Activated naive CD8-positive, alpha-beta T cell treated with anti-CD3 and anti-CD28 coated beads, Interleukin-2, amount 50 U/mL, for 16 hours (primary cell): ENCODE measurements around the gene CDCA8.
"Not testable (repeated sequence)": the region's sequence is repeated elsewhere in the genome, so short reads cannot be mapped to it uniquely, and the experiment has no call there.

ENCODE experiments used
- DNase-seq: peaks from one replicate; pipeline ENCODE4 v3.0.0-alpha.2; 2020; ENCODE audit warnings: low read depth, low spot score

CDCA8 gene

GRCh38 chr1:37672136-37672870, 20.0 kb upstream of the CDCA8 start:
- no peak for DNase-seq

GRCh38 chr1:37673920-37674319, 18.4 kb upstream of the CDCA8 start:
- DNase-seq, result no peak

GRCh38 chr1:37676281-37677142, 15.8 kb upstream of the CDCA8 start:
- no peak for DNase-seq

- no peak for DNase-seq
Observed at GRCh38 chr1:37677143-37677439, 15.2 kb upstream of the CDCA8 start.

GRCh38 chr1:37677808-37678207, 14.5 kb upstream of the CDCA8 start:
- DNase-seq, result no peak

GRCh38 chr1:37680933-37681332, 11.4 kb upstream of the CDCA8 start:
- DNase-seq, result no peak

- DNase-seq, result peak; percentile 47
Observed at GRCh38 chr1:37682334-37682987, 9.9 kb upstream of the CDCA8 start.

- not testable (repeated sequence) for DNase-seq
Observed at GRCh38 chr1:37684182-37684581, 8.1 kb upstream of the CDCA8 start.

- no peak for DNase-seq
Observed at GRCh38 chr1:37685722-37686121, 6.6 kb upstream of the CDCA8 start.

- DNase-seq, result not testable (repeated sequence)
Observed at GRCh38 chr1:37687764-37688163, 4.6 kb upstream of the CDCA8 start.

GRCh38 chr1:37688926-37689325, 3.4 kb upstream of the CDCA8 start:
- DNase-seq, result no peak

- DNase-seq, result no peak
Observed at GRCh38 chr1:37691497-37692077, 729 bp upstream of the CDCA8 start.

- no peak for DNase-seq
Observed at GRCh38 chr1:37692834-37693175, 489 bp downstream of the CDCA8 start.

GRCh38 chr1:37697090-37697489, 4.8 kb downstream of the CDCA8 start:
- no peak for DNase-seq

- DNase-seq, result no peak
Observed at GRCh38 chr1:37697737-37698136, 5.4 kb downstream of the CDCA8 start.

GRCh38 chr1:37699147-37699546, 6.8 kb downstream of the CDCA8 start:
- DNase-seq, result no peak

GRCh38 chr1:37701051-37701450, 8.7 kb downstream of the CDCA8 start:
- no peak for DNase-seq

GRCh38 chr1:37703061-37703460, 10.7 kb downstream of the CDCA8 start:
- no peak for DNase-seq

GRCh38 chr1:37704966-37705365, 12.7 kb downstream of the CDCA8 start:
- DNase-seq, result no peak

- DNase-seq, result no peak
Observed at GRCh38 chr1:37705399-37705798, 13.1 kb downstream of the CDCA8 start.

GRCh38 chr1:37708471-37708870, 16.2 kb downstream of the CDCA8 start:
- DNase-seq, result no peak

GRCh38 chr1:37714226-37714625, 21.9 kb downstream of the CDCA8 start:
- no peak for DNase-seq
